Fibroblast of lung (primary cell): ENCODE results near the gene ADCY3. TPM values are rescaled to one million over a fixed set of nuclear protein-coding genes. Genes with fewer than 3 reads are reported as not detected.

Experiments used
- DNase-seq, 2 donors: peaks; one replicate each; pipeline versions ENCODE4 v3.0.0 to v3.0.0-alpha.2; 2010; ENCODE audit warnings: low read depth in 2 of 2
- H2AFZ ChIP-seq: 2 replicates; pipeline ENCODE4 v1.5.1; 2012; ENCODE audit warnings: low read length, control low read depth, inconsistent platforms
- H3K27ac ChIP-seq: 2 replicates; pipeline ENCODE4 v1.5.1; 2011; ENCODE audit warnings: low read length, control low read depth; ENCODE audit not compliant: insufficient read depth
- H3K27me3 ChIP-seq: 2 replicates; pipeline ENCODE4 v1.5.1; 2011; ENCODE audit warnings: mild to moderate bottlenecking, low read length; ENCODE audit not compliant: control insufficient read depth, insufficient read depth
- H3K36me3 ChIP-seq: 2 replicates; pipeline ENCODE4 v1.5.1; 2011; ENCODE audit warnings: low read length; ENCODE audit not compliant: control insufficient read depth, insufficient read depth
- H3K4me1 ChIP-seq: 2 replicates; pipeline ENCODE4 v1.5.1; 2011; ENCODE audit warnings: low read length; ENCODE audit not compliant: control insufficient read depth, insufficient read depth; ENCODE audit errors: extremely low read depth
- H3K4me2 ChIP-seq: 2 replicates; pipeline ENCODE4 v1.5.1; 2011; ENCODE audit warnings: low read length, control low read depth; ENCODE audit not compliant: insufficient read depth; ENCODE audit errors: extremely low read depth
- H3K4me3 ChIP-seq, 4 experiments: fragments of 200-600 bp in 1 of 4; sonication (generic) in 1 of 4; replicated peaks in 1 of 4; 2 replicates each; pipeline ENCODE4 v1.5.1; 2011 to 2016; ENCODE audit warnings: low read length in 4 of 4, low read depth in 3 of 4, mild to moderate bottlenecking in 3 of 4, control low read depth in 2 of 4, inconsistent platforms in 1 of 4, mixed read lengths in 1 of 4; ENCODE audit not compliant: insufficient read depth in 1 of 4; ENCODE audit errors: control extremely low read depth in 1 of 4
- H3K79me2 ChIP-seq: 2 replicates; pipeline ENCODE4 v1.5.1; 2012; ENCODE audit warnings: mild to moderate bottlenecking, low read length, inconsistent platforms; ENCODE audit not compliant: control insufficient read depth, insufficient read depth
- H3K9ac ChIP-seq: 2 replicates; pipeline ENCODE4 v1.5.1; 2011; ENCODE audit warnings: mild to moderate bottlenecking, low read length, control low read depth; ENCODE audit not compliant: insufficient read depth
- H3K9me3 ChIP-seq: 2 replicates; pipeline ENCODE4 v1.5.1; 2012; ENCODE audit warnings: low read depth, low read length; ENCODE audit not compliant: control insufficient read depth, insufficient read depth
- H4K20me1 ChIP-seq: 2 replicates; pipeline ENCODE4 v1.5.1; 2011; ENCODE audit warnings: low read length; ENCODE audit not compliant: control insufficient read depth, insufficient read depth; ENCODE audit errors: extremely low read depth
- EZH2 ChIP-seq: IDR thresholded peaks from 2 replicates; pipeline ENCODE4 v1.5.1; 2012; ENCODE audit warnings: low read length, control low read depth, mild to moderate bottlenecking; ENCODE audit errors: missing control alignments
- polyA plus RNA-seq, 2 donors: library from polyadenylated mRNA; depleted of rRNA in 1 of 2; stranded (reverse) in 1 of 2; unstranded in 1 of 2; fragments of >200 nt; gene quantifications; 2 replicates each; pipeline ENCODE4 v1.2.1, GENCODE V29; 2011 to 2012; ENCODE audit warnings: missing spikeins in 1 of 2
- total RNA-seq: library from RNA; depleted of rRNA; stranded (reverse); fragments of >200 nt; gene quantifications from 2 replicates; pipeline ENCODE4 v1.2.1, GENCODE V29; 2014
- TF ChIP-seq, protein P1 (sequence below), 2 donors: IDR thresholded peaks in 1 of 2; conservative IDR thresholded peaks in 1 of 2; 1 replicate in 1 of 2; 2 replicates in 1 of 2; pipeline ENCODE4 v1.5.1; 2011 to 2012; ENCODE audit warnings: low read length in 2 of 2, control low read depth in 1 of 2, inconsistent platforms in 1 of 2, low read depth in 1 of 2, mild to moderate bottlenecking in 1 of 2

The ADCY3 gene
- total and polyA plus RNA-seq, 2 donors (not counting 1 experiment from before 2014, with no cell fraction given): 33.0 to 90.2 TPM

DNA sequence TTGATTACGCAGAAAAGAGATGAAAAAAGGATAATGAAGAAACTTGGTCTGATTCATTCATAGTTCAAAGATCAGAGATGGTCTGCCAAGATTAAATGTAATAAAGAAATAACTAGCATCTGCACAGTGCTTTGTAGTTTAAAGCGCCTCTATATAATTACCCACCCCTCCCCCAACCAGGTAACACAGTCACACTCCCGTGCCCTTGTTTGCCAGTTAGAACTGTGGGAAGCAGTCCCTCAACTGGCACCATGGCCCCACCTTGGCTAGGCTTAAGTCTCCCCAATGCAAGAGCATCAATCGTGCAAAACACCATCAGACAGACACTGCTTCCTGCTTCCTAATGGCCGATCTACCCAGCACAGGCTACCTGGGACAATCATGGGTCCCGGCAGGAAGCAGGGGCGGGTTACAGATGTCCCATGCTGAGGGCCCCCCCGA lies 11.6 kb downstream of the ADCY3 start:
- no peak for DNase-seq
- Histone ChIP-seq H3K9ac (no peak overlapping the region), H2AFZ (no peak overlapping the region), H3K36me3 (no peaks in the 10 kb centered on the region), H3K4me3 (no peak overlapping the region), H3K4me2 (no peak overlapping the region), H3K79me2 (no peaks in the 10 kb centered on the region), H3K4me1 (peaks cover 8% of the 10 kb centered on the region), H3K9me3 (no peaks in the 10 kb centered on the region), H4K20me1 (no peaks in the 10 kb centered on the region), H3K27ac (no peak overlapping the region), H3K27me3 (no peaks in the 10 kb centered on the region)
- TF ChIP-seq, protein P1, sequence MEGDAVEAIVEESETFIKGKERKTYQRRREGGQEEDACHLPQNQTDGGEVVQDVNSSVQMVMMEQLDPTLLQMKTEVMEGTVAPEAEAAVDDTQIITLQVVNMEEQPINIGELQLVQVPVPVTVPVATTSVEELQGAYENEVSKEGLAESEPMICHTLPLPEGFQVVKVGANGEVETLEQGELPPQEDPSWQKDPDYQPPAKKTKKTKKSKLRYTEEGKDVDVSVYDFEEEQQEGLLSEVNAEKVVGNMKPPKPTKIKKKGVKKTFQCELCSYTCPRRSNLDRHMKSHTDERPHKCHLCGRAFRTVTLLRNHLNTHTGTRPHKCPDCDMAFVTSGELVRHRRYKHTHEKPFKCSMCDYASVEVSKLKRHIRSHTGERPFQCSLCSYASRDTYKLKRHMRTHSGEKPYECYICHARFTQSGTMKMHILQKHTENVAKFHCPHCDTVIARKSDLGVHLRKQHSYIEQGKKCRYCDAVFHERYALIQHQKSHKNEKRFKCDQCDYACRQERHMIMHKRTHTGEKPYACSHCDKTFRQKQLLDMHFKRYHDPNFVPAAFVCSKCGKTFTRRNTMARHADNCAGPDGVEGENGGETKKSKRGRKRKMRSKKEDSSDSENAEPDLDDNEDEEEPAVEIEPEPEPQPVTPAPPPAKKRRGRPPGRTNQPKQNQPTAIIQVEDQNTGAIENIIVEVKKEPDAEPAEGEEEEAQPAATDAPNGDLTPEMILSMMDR (conservative IDR thresholded peaks at IDR 0.05 in 1 of 2, IDR thresholded peaks at IDR 0.05 in 1 of 2; ENCODE audit: low read depth in 1 of 2, low read length in 2 of 2): no peak
- no peak for TF ChIP-seq EZH2

DNA sequence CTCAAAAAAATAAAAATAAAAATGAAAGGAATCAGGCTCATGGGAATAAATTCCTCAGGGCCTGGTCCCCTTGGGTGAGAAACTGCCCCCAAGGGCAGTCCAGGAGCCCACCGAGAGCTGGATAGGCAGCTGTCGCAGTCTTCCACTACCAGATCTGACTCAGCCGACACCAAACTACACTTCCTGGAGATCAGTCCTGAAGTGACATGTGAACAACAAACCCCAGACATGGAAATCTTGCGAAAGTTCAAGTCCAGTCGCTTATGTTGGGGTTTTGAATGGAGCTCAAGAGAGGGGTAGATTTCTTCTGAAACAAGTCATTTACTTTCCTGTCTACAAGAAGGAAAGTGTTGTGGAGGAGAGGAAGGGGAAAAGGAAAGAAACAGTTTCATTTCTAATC lies 12.9 kb downstream of the ADCY3 start:
- DNase-seq: peak; percentile 10 to 50
- no peaks in the 10 kb centered on the region for H3K27me3 ChIP-seq
- H3K9me3 ChIP-seq: no peaks in the 10 kb centered on the region
- H3K27ac ChIP-seq: no peak overlapping the region
- no peak overlapping the region for H3K4me2 ChIP-seq
- no peaks in the 10 kb centered on the region for H4K20me1 ChIP-seq
- H3K4me1 ChIP-seq: peaks cover 3% of the 10 kb centered on the region
- no peak overlapping the region for H3K4me3 ChIP-seq
- no peak overlapping the region for H2AFZ ChIP-seq
- no peak overlapping the region for H3K9ac ChIP-seq
- TF ChIP-seq, protein P1 (conservative IDR thresholded peaks at IDR 0.05 in 1 of 2, IDR thresholded peaks at IDR 0.05 in 1 of 2; ENCODE audit: low read depth in 1 of 2, low read length in 2 of 2): no peak
- TF ChIP-seq EZH2: no peak
- no peaks in the 10 kb centered on the region for H3K36me3 ChIP-seq
- no peaks in the 10 kb centered on the region for H3K79me2 ChIP-seq

DNA sequence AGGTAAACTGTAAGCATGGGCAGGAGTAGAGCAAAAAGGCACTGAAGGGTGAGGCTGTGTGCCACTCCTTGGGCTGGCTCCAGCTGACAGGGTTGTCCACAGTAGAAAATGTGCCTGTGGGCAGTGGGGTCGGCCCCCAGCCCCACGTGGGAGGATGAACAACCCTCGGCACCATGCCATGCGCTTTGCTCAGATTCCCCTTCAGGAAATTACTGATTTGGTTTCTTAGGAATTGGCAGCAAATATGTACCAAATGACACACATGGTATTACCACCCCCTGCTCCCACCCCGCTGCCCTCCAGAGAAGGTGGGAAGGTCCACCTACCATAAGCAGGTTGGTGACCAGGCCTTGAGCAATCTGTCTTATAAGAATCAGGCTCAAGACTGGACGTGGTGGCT lies 13.6 kb downstream of the ADCY3 start:
- TF ChIP-seq, protein P1 (conservative IDR thresholded peaks at IDR 0.05 in 1 of 2, IDR thresholded peaks at IDR 0.05 in 1 of 2; ENCODE audit: low read depth in 1 of 2, low read length in 2 of 2): no peak
- no peak for TF ChIP-seq EZH2
- Histone ChIP-seq H3K9me3 (no peaks in the 10 kb centered on the region), H3K79me2 (no peaks in the 10 kb centered on the region)

More for the DNA sequence above, 13.6 kb downstream of the ADCY3 start:
- no peaks in the 10 kb centered on the region for H4K20me1 ChIP-seq
- no peak overlapping the region for H3K27ac ChIP-seq
- no peak overlapping the region for H2AFZ ChIP-seq
- H3K9ac ChIP-seq: no peak overlapping the region
- no peaks in the 10 kb centered on the region for H3K36me3 ChIP-seq
- H3K27me3 ChIP-seq: no peaks in the 10 kb centered on the region
- no peak for DNase-seq
- H3K4me1 ChIP-seq: peaks cover 3% of the 10 kb centered on the region
- no peak overlapping the region for H3K4me3 ChIP-seq
- H3K4me2 ChIP-seq: no peak overlapping the region
